Trophoblast cell (in vitro differentiated cells and primary cell): ENCODE data around the gene BORCS8.

Source experiments
- DNase-seq, 2 donors: peaks; one replicate each; pipeline ENCODE4 v3.0.0-alpha.2; 2016
- H2AFZ ChIP-seq: 2 replicates; pipeline ENCODE4 v1.6.1; 2013; ENCODE audit warnings: low read length, moderate library complexity, mild to moderate bottlenecking; ENCODE audit not compliant: insufficient read depth, poor library complexity
- H2AK5ac ChIP-seq: 2 replicates; pipeline ENCODE4 v1.6.1; 2013; ENCODE audit warnings: mild to moderate bottlenecking, low read length
- H2BK120ac ChIP-seq: 2 replicates; pipeline ENCODE4 v1.6.1; 2013; ENCODE audit warnings: low read length, mild to moderate bottlenecking, moderate library complexity; ENCODE audit not compliant: insufficient read depth, poor library complexity
- H2BK12ac ChIP-seq: 2 replicates; pipeline ENCODE4 v1.6.1; 2013; ENCODE audit warnings: mild to moderate bottlenecking, low read length, moderate library complexity
- H2BK5ac ChIP-seq: 2 replicates; pipeline ENCODE4 v1.6.1; 2013; ENCODE audit warnings: low read length, low read depth, moderate library complexity, mild to moderate bottlenecking; ENCODE audit not compliant: poor library complexity
- H3K14ac ChIP-seq: 2 replicates; pipeline ENCODE4 v1.6.1; 2013; ENCODE audit warnings: mild to moderate bottlenecking, low read length
- H3K18ac ChIP-seq: 2 replicates; pipeline ENCODE4 v1.6.1; 2013; ENCODE audit warnings: mild to moderate bottlenecking, low read length
- H3K23ac ChIP-seq: 2 replicates; pipeline ENCODE4 v1.6.1; 2013; ENCODE audit warnings: low read length
- H3K27ac ChIP-seq: 2 replicates; pipeline ENCODE4 v1.5.1; 2013; ENCODE audit warnings: low read depth, mild to moderate bottlenecking, inconsistent platforms, low read length, moderate library complexity
- H3K27me3 ChIP-seq: 2 replicates; pipeline ENCODE4 v1.6.1; 2013; ENCODE audit warnings: inconsistent platforms, mild to moderate bottlenecking, low read length, moderate library complexity; ENCODE audit not compliant: insufficient read depth
- H3K36me3 ChIP-seq, 2 experiments: 1 replicate in 1 of 2; 2 replicates in 1 of 2; pipeline ENCODE4 v1.6.1; 2013; ENCODE audit warnings: low read length in 2 of 2, mild to moderate bottlenecking in 2 of 2, moderate library complexity in 1 of 2; ENCODE audit not compliant: insufficient read depth in 2 of 2, control insufficient read depth in 1 of 2
- H3K4ac ChIP-seq: 2 replicates; pipeline ENCODE4 v1.6.1; 2013; ENCODE audit warnings: low read depth, mild to moderate bottlenecking, low read length, moderate library complexity
- H3K4me1 ChIP-seq, 2 experiments: 1 replicate in 1 of 2; 2 replicates in 1 of 2; pipeline ENCODE4 v1.6.1; 2013; ENCODE audit warnings: low read length in 2 of 2, mild to moderate bottlenecking in 2 of 2, moderate library complexity in 1 of 2; ENCODE audit not compliant: insufficient read depth in 2 of 2, control insufficient read depth in 1 of 2
- H3K4me2 ChIP-seq: 2 replicates; pipeline ENCODE4 v1.6.1; 2013; ENCODE audit warnings: inconsistent platforms, mild to moderate bottlenecking, low read length, moderate library complexity
- H3K4me3 ChIP-seq: 2 replicates; pipeline ENCODE4 v1.5.1; 2013; ENCODE audit warnings: mild to moderate bottlenecking, low read depth, low read length, inconsistent platforms
- H3K79me1 ChIP-seq: one replicate; pipeline ENCODE4 v1.6.1; 2013; ENCODE audit warnings: low read length
- H3K79me2 ChIP-seq: 2 replicates; pipeline ENCODE4 v1.6.1; 2013; ENCODE audit warnings: low read length, mild to moderate bottlenecking; ENCODE audit not compliant: control insufficient read depth, insufficient read depth, poor library complexity
- H3K9ac ChIP-seq: 2 replicates; pipeline ENCODE4 v1.6.1; 2013; ENCODE audit warnings: mild to moderate bottlenecking, low read length
- H3K9me3 ChIP-seq: 2 replicates; pipeline ENCODE4 v1.6.1; 2013; ENCODE audit warnings: low read depth, mild to moderate bottlenecking, control low read depth, inconsistent platforms, low read length; ENCODE audit not compliant: insufficient read depth
- H4K12ac ChIP-seq: 2 replicates; pipeline ENCODE4 v1.6.1; 2013; ENCODE audit warnings: low read depth, mild to moderate bottlenecking, low read length, moderate library complexity
- H4K8ac ChIP-seq: 2 replicates; pipeline ENCODE4 v1.6.1; 2013; ENCODE audit warnings: low read depth, mild to moderate bottlenecking, low read length, moderate library complexity
- H4K91ac ChIP-seq: one replicate; pipeline ENCODE4 v1.6.1; 2013; ENCODE audit warnings: low read depth, mild to moderate bottlenecking, low read length, moderate library complexity
- WGBS: extraction: QIAGEN DNeasy Blood & Tissue Kit; methylation state at CpG from one replicate; pipeline ENCODE4 v1.1.7; 2013; ENCODE audit warnings: missing lambda C conversion rate; ENCODE audit not compliant: insufficient read length, insufficient coverage; ENCODE audit errors: extremely low coverage; 5-methylcytosine and 5-hydroxymethylcytosine counted together

Gene BORCS8

GRCh38 chr19:19155495-19156219, 36.3 kb downstream of the BORCS8 start:
- H3K27ac ChIP-seq, result no peak overlapping the region
- no peak overlapping the region for H2AFZ ChIP-seq
- H3K79me2 ChIP-seq, result no peaks in the 10 kb centered on the region
- H4K91ac ChIP-seq, result no peak overlapping the region
- H3K27me3 ChIP-seq, result no peaks in the 10 kb centered on the region
- peak overlapping the region; percentile 1 for H3K4me3 ChIP-seq
- H4K8ac ChIP-seq, result no peak overlapping the region
- H2BK5ac ChIP-seq, result no peak overlapping the region
- H4K12ac ChIP-seq, result no peak overlapping the region
- no peaks in the 10 kb centered on the region for H3K79me1 ChIP-seq
- no peak overlapping the region for H3K9ac ChIP-seq
- no peak overlapping the region for H2AK5ac ChIP-seq
- DNase-seq, result no peak
- no peaks in the 10 kb centered on the region for H3K4me1 ChIP-seq
- H2BK12ac ChIP-seq, result no peak overlapping the region
- no peak overlapping the region for H2BK120ac ChIP-seq
- no peak overlapping the region for H3K4ac ChIP-seq
- H3K9me3 ChIP-seq, result no peaks in the 10 kb centered on the region
- H3K23ac ChIP-seq, result no peak overlapping the region
- no peak overlapping the region for H3K18ac ChIP-seq
- WGBS, result no CpG with 5 or more reads among the region's 10 CpGs
- H3K4me2 ChIP-seq, result no peak overlapping the region
- H3K36me3 ChIP-seq, result no peaks in the 10 kb centered on the region
- no peak overlapping the region for H3K14ac ChIP-seq

DNA sequence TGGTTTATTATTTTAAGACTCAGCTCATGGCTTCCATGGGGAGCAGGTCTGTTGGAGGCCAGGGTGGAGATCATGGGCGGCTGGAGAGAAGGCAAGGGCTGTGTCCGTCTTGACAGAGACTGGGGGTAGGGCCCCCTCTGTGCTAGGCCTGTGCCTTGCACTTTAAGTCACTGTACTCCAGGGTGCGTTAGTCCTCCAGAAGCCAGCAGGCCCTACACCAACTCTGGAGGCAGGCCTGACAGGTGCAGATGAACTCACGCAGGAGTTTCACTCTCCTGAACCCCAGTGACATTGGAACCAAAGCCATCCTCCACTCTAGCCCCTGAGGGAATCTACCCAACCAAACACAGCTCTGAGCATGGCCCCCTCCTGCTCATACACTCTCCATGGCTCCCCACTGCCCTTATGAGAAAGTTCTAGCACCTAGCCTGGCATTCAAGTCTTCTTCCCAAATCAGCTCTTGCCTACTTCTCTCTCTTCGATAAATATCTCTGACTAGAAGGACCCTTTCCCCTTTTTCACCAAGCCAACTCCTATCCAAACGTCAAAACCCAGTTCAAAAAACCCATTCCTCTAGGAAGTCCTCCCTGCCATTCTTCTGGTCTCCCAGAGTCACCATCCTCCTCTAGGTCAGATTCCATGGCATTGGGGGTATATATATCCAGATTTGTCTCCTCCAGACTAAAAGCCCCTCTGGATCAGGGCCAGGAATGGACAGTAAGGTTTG, 37.0 kb downstream of the BORCS8 start:
- Histone ChIP-seq H3K4me1 (no peaks in the 10 kb centered on the region), H3K9me3 (no peaks in the 10 kb centered on the region), H3K27ac (no peak overlapping the region), H3K36me3 (no peaks in the 10 kb centered on the region), H2BK5ac (no peak overlapping the region), H2BK12ac (no peak overlapping the region), H3K23ac (no peak overlapping the region), H3K18ac (no peak overlapping the region), H3K9ac (no peak overlapping the region), H4K8ac (no peak overlapping the region), H3K4ac (no peak overlapping the region), H4K91ac (no peak overlapping the region), H3K4me3 (no peak overlapping the region), H4K12ac (no peak overlapping the region), H3K79me2 (no peaks in the 10 kb centered on the region), H3K79me1 (no peaks in the 10 kb centered on the region), H2AK5ac (no peak overlapping the region), H3K27me3 (no peaks in the 10 kb centered on the region), H2BK120ac (no peak overlapping the region), H3K14ac (no peak overlapping the region), H3K4me2 (no peak overlapping the region), H2AFZ (no peak overlapping the region)
- no CpG with 5 or more reads among the region's 6 CpGs for WGBS
- no peak for DNase-seq

DNA sequence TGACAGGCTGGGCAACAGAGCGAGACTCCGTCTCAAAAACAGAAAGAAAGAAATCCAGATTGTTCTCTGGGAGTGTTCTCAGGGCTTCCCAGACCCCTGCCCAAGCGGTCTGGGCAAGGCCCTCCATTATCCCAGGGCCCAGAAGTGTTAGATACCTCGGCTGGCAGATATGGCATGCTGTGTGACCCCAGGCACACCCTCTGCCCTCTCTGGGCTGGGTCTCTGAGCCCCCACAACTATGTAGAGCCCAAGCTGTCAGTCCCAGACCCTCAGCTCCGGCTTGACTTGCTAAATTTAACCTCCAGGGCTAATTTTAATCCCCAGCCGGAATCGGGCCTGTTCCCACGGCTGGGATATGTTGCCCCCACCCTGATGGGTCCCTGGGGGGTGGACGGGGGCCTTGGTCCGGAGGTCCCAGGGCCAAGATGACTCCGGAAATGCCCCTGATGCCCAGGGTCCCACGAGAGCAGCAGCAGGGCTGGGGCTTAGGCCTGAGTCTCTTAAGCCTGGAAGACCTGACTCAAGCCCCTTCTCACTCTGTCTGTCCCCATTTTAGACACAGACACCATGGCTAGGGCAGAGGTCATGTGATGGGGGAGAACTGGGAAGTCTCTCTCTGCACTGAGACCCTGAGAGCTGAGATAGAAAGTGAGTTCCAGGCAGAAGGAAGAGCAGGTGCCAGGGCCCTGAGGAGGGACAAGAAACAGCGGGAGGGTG, 39.1 kb downstream of the BORCS8 start:
- Histone ChIP-seq H2BK5ac (no peak overlapping the region), H3K14ac (no peak overlapping the region), H2AFZ (no peak overlapping the region), H3K4ac (no peak overlapping the region), H3K23ac (no peak overlapping the region), H3K4me3 (no peak overlapping the region), H3K36me3 (peaks cover 2 to 4% of the 10 kb centered on the region in 2 experiments), H2BK120ac (no peak overlapping the region), H2BK12ac (no peak overlapping the region), H3K27ac (no peak overlapping the region), H3K79me1 (no peaks in the 10 kb centered on the region), H4K91ac (no peak overlapping the region), H3K18ac (no peak overlapping the region), H3K4me2 (no peak overlapping the region), H4K12ac (no peak overlapping the region), H3K9ac (no peak overlapping the region), H2AK5ac (no peak overlapping the region), H3K9me3 (no peaks in the 10 kb centered on the region), H3K4me1 (no peaks in the 10 kb centered on the region), H3K79me2 (no peaks in the 10 kb centered on the region), H4K8ac (no peak overlapping the region), H3K27me3 (no peaks in the 10 kb centered on the region)
- no peak for DNase-seq
- no CpG with 5 or more reads among the region's 13 CpGs for WGBS

GRCh38 chr19:19151418-19151817, 40.5 kb downstream of the BORCS8 start:
- DNase-seq, result no peak
- H3K4me3 ChIP-seq, result no peak overlapping the region
- no peak overlapping the region for H3K4ac ChIP-seq
- peaks cover 2 to 4% of the 10 kb centered on the region in 2 experiments for H3K36me3 ChIP-seq
- no peak overlapping the region for H3K9ac ChIP-seq
- no peaks in the 10 kb centered on the region for H3K79me1 ChIP-seq
- H2BK5ac ChIP-seq, result no peak overlapping the region
- no peak overlapping the region for H3K27ac ChIP-seq
- no peak overlapping the region for H3K23ac ChIP-seq
- no peak overlapping the region for H3K18ac ChIP-seq
- no peak overlapping the region for H3K14ac ChIP-seq
- no peaks in the 10 kb centered on the region for H3K27me3 ChIP-seq
- H4K12ac ChIP-seq, result no peak overlapping the region
- no peak overlapping the region for H4K91ac ChIP-seq
- no peaks in the 10 kb centered on the region for H3K79me2 ChIP-seq
- no peak overlapping the region for H2AK5ac ChIP-seq
- no peak overlapping the region for H2BK12ac ChIP-seq
- no peak overlapping the region for H2AFZ ChIP-seq
- H3K9me3 ChIP-seq, result no peaks in the 10 kb centered on the region
- H4K8ac ChIP-seq, result no peak overlapping the region
- no peak overlapping the region for H3K4me2 ChIP-seq
- H3K4me1 ChIP-seq, result no peaks in the 10 kb centered on the region
- no peak overlapping the region for H2BK120ac ChIP-seq
- no CpG with 5 or more reads among the region's 11 CpGs for WGBS
